Mononuclear cell (primary cell): ENCODE data around the gene PHIP. TPM values are rescaled to one million over a fixed set of nuclear protein-coding genes. Genes with fewer than 3 reads are reported as not detected.

Experiments used
- H3K27me3 ChIP-seq: 2 replicates; pipeline ENCODE4 v1.6.0; 2011; ENCODE audit warnings: low read length, control low read depth; ENCODE audit not compliant: insufficient read depth
- H3K4me1 ChIP-seq: 2 replicates; pipeline ENCODE4 v1.5.1; 2011; ENCODE audit warnings: mild to moderate bottlenecking, low read length, control low read depth; ENCODE audit not compliant: insufficient read depth
- H3K4me3 ChIP-seq: 2 replicates; pipeline ENCODE4 v1.5.1; 2011; ENCODE audit warnings: mild to moderate bottlenecking, low read length, moderate library complexity
- H3K9me3 ChIP-seq: 2 replicates; pipeline ENCODE4 v1.5.1; 2011; ENCODE audit warnings: low read depth, mild to moderate bottlenecking, control low read depth, low read length
- total RNA-seq: library from RNA; depleted of rRNA; stranded (reverse); fragments of >200 nt; gene quantifications from one replicate; pipeline ENCODE4 v1.2.3, GENCODE V29; 2012

PHIP gene
- total RNA-seq, 1 donor = 69.3 TPM

GRCh38 chr6:79005497-79005896, 72.6 kb downstream of the PHIP start:
- H3K4me1 ChIP-seq = no peaks in the 10 kb centered on the region
- no peak overlapping the region for H3K4me3 ChIP-seq
- H3K27me3 ChIP-seq = no peaks in the 10 kb centered on the region
- no peaks in the 10 kb centered on the region for H3K9me3 ChIP-seq

DNA sequence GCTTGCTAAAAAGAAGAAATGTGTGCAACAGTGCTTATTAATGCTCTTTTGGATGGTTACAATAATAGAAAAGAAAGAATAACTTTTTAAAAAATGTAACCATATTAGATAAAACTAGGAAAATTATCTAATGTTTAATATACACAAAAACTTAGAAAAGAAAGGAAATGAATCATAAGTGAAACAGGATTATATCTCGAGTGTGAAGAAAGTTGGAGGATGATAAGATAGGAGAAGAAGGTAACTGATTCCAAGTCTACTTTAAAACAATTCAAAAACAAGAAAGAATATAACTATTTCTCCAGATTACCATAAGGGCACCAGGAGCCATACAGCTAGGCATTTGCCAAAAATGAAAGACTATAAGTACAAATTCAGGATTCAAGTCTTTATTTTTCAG, 73.0 kb downstream of the PHIP start:
- no peaks in the 10 kb centered on the region for H3K9me3 ChIP-seq
- H3K27me3 ChIP-seq = no peaks in the 10 kb centered on the region
- H3K4me1 ChIP-seq = no peaks in the 10 kb centered on the region
- no peak overlapping the region for H3K4me3 ChIP-seq

DNA sequence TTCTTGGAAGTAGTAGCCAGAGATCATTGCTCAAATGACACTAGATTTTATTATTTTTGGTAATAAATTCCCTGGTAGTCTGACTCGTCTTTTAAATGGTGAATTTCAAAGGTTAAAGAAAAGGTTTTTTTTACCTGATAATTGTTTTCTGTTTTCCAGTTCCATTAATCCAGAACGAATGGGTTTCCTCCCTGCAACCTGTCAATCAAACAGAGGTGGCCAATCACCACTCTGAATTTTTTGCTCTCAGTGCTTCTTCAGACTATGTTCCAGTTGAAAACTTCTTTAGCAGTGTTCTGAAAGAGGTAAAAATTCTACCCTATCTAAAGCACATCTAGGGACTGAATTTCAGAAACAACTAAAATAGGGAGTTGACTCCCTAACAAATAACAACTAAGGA, 73.8 kb downstream of the PHIP start:
- Histone ChIP-seq H3K4me1 (no peaks in the 10 kb centered on the region), H3K9me3 (no peaks in the 10 kb centered on the region), H3K27me3 (no peaks in the 10 kb centered on the region), H3K4me3 (no peak overlapping the region)

DNA sequence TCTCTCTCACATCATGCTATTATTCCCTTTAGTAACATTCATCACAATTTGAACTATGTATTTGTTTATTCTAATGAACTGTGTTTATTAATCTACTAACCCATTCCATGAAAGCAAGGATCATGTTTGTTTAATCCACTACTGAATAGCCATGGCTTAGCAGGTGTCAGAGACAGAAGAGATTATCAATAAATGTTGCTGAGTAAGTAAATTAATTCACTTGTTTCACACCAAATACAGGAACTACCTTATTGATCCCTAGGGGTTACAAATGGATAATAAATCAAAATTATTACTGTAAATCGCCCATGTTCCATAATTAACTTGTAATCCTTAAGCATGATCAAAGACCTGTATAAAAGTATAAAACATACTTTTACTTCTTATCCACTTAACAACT, 76.6 kb downstream of the PHIP start:
- Histone ChIP-seq H3K4me1 (no peaks in the 10 kb centered on the region), H3K4me3 (no peak overlapping the region), H3K9me3 (no peaks in the 10 kb centered on the region), H3K27me3 (no peaks in the 10 kb centered on the region)

DNA sequence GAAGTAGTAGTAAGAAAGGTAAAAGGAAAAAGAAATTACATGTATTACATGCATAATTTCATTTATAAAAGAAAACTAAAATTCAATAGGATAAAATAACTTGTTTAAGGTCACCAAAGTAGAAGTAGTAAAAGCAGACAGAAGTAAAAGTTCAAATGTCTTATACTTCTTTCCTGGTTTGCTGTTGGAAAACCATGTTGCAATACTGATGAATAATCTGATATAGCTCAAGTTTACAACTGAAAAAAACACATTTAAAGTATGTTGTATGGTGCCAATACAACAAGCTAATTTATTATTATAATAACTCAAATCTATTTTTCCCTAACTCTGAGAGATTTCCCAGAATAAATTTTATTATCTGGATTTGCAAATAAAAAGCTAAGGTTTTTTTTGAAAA, 78.3 kb downstream of the PHIP start:
- no peak overlapping the region for H3K4me3 ChIP-seq
- H3K27me3 ChIP-seq = no peaks in the 10 kb centered on the region
- H3K4me1 ChIP-seq = no peaks in the 10 kb centered on the region
- no peaks in the 10 kb centered on the region for H3K9me3 ChIP-seq

- Histone ChIP-seq H3K4me1 (no peaks in the 10 kb centered on the region), H3K9me3 (no peaks in the 10 kb centered on the region), H3K27me3 (no peaks in the 10 kb centered on the region), H3K4me3 (no peak overlapping the region)
Observed at GRCh38 chr6:78995946-78996345, 82.1 kb downstream of the PHIP start.

GRCh38 chr6:78995346-78995745, 82.7 kb downstream of the PHIP start:
- no peaks in the 10 kb centered on the region for H3K9me3 ChIP-seq
- H3K4me3 ChIP-seq = no peak overlapping the region
- H3K4me1 ChIP-seq = no peaks in the 10 kb centered on the region
- H3K27me3 ChIP-seq = no peaks in the 10 kb centered on the region

GRCh38 chr6:78993955-78994354, 84.1 kb downstream of the PHIP start:
- H3K9me3 ChIP-seq = no peaks in the 10 kb centered on the region
- H3K27me3 ChIP-seq = no peaks in the 10 kb centered on the region
- no peaks in the 10 kb centered on the region for H3K4me1 ChIP-seq
- no peak overlapping the region for H3K4me3 ChIP-seq

GRCh38 chr6:78989191-78989590, 88.9 kb downstream of the PHIP start:
- no peaks in the 10 kb centered on the region for H3K9me3 ChIP-seq
- no peak overlapping the region for H3K4me3 ChIP-seq
- H3K27me3 ChIP-seq = no peaks in the 10 kb centered on the region
- no peaks in the 10 kb centered on the region for H3K4me1 ChIP-seq

- Histone ChIP-seq H3K9me3 (no peaks in the 10 kb centered on the region), H3K4me3 (no peak overlapping the region), H3K4me1 (no peaks in the 10 kb centered on the region), H3K27me3 (no peaks in the 10 kb centered on the region)
Observed at GRCh38 chr6:78986161-78986560, 91.9 kb downstream of the PHIP start.

- H3K4me3 ChIP-seq = no peak overlapping the region
- H3K27me3 ChIP-seq = no peaks in the 10 kb centered on the region
- H3K4me1 ChIP-seq = no peaks in the 10 kb centered on the region
- H3K9me3 ChIP-seq = no peaks in the 10 kb centered on the region
Observed at GRCh38 chr6:78984225-78984950, 93.7 kb downstream of the PHIP start.

DNA sequence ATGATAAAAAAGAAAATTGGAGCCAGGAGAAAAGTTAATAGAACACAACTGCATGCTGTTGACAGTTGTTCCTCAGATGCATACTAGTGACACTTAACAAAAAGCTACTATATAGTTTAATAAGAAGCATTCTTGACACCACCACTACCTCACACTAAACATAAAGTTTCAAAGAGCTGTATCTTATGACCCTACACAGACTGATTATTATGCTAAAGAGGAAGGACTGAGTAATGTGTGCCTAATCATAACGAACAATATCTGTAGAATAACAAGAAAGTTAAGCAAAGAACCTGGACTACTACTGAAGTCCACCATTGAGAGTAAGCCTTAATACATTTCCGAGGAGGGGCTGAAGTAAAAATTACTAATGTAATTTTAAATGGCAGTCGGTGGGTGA, 110.9 kb downstream of the PHIP start:
- H3K9me3 ChIP-seq = no peaks in the 10 kb centered on the region
- no peaks in the 10 kb centered on the region for H3K27me3 ChIP-seq
- no peak overlapping the region for H3K4me3 ChIP-seq
- no peaks in the 10 kb centered on the region for H3K4me1 ChIP-seq

DNA sequence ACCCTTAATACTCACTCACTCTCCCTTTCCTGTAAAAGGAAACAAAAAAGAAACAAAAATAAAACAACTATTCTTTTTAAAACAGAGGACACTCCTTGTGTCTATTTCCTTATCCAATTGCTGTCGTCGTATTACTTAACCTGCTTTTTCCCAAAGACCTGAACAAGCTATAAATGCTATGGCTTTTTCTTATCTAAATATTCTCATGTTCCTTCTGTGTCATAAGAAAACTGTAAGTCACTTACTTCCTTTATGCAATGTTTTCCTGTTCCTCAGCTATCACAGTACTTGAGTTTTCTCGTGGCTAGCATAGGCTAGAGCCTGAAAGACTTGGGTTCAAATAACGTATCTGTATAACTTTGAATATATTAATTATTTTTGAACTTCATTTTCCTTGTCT, 111.5 kb downstream of the PHIP start:
- Histone ChIP-seq H3K27me3 (no peaks in the 10 kb centered on the region), H3K4me3 (no peak overlapping the region), H3K9me3 (no peaks in the 10 kb centered on the region), H3K4me1 (no peaks in the 10 kb centered on the region)

DNA sequence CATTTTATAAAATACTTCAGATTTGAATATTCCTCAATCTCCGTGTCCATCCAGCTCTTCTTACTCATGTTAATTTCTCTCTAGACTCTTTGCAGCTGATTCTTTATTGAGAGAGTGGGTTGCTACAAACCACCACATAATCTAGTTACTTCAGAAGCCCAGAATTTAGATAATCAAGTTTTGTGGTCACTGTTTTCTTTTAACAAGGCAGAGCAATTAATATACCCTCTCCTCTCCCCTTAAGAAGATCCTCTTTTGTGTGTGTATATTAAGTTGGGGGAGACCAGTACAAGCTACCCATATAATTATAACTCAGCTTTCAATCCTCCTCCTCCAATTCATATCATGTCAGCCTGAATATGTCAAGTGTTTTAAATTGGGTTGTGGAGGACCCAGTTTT, 115.6 kb downstream of the PHIP start:
- Histone ChIP-seq H3K9me3 (no peaks in the 10 kb centered on the region), H3K4me3 (no peak overlapping the region), H3K4me1 (no peaks in the 10 kb centered on the region), H3K27me3 (no peaks in the 10 kb centered on the region)

- Histone ChIP-seq H3K4me1 (no peaks in the 10 kb centered on the region), H3K27me3 (no peaks in the 10 kb centered on the region)
Observed at GRCh38 chr6:78954740-78955139, 123.3 kb downstream of the PHIP start.

DNA sequence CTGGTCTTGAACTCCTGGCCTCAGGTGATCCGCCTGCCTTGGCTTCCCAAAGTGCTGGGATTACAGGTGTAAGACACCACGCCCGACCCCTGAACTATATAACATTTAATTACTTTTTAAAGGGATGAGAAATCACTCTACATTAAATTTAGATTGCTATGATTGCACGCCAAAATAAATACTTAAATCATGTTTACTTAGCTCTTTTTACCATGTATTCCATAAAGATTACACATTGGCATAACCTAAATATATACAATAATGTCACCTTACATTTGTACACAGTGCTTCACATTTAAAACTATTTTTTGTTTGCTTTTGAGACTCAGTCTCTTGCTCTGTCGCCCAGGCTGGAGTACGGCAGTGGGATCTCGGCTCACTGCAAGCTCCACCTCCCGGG, 124.3 kb downstream of the PHIP start:
- Histone ChIP-seq H3K9me3 (peaks cover 6% of the 10 kb centered on the region), H3K4me3 (no peak overlapping the region), H3K27me3 (no peaks in the 10 kb centered on the region)

More at GRCh38 chr6:78954740-78955139, 123.3 kb downstream of the PHIP start:
- Histone ChIP-seq H3K4me3 (no peak overlapping the region), H3K9me3 (no peaks in the 10 kb centered on the region)

More for the DNA sequence above, 124.3 kb downstream of the PHIP start:
- no peaks in the 10 kb centered on the region for H3K4me1 ChIP-seq
